HG03354 (cell line): Measurements from ENCODE around the gene L3MBTL4.

Experiments used
- ATAC-seq: cut with Tn5 transposase; IDR thresholded peaks from one replicate; pipeline ENCODE4 v1.9.1; 2021; ENCODE audit warnings: mild to moderate bottlenecking; ENCODE audit not compliant: unreplicated experiment, poor library complexity, severe bottlenecking

L3MBTL4 gene

GRCh38 chr18:6018671-6019070, 396.0 kb downstream of the L3MBTL4 start:
- no peak for ATAC-seq

- no peak for ATAC-seq
Measured at GRCh38 chr18:6017171-6017570, 397.5 kb downstream of the L3MBTL4 start.

GRCh38 chr18:6015364-6015763, 399.3 kb downstream of the L3MBTL4 start:
- no peak for ATAC-seq

GRCh38 chr18:6013171-6013810, 401.4 kb downstream of the L3MBTL4 start:
- no peak for ATAC-seq

GRCh38 chr18:6010921-6011320, 403.8 kb downstream of the L3MBTL4 start:
- ATAC-seq: no peak

DNA sequence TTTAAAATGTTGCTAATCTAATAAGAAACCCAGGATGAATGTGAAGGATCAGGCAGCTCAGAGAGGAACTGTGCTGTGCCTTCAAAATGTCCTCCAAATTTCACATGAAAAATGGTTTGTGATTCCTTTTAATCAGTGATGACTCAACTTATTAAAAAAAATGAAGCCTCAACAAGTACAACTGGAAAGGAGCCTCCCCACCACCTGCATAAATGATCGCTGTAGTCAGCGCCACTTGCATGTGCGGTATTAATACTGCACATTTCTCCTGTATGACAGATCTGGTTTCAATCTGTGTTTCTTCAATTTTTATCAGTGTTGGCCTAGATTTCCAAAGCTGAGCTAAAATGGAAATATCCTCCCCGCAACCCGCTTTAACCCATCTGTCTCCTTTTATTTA, 404.4 kb downstream of the L3MBTL4 start:
- no peak for ATAC-seq

DNA sequence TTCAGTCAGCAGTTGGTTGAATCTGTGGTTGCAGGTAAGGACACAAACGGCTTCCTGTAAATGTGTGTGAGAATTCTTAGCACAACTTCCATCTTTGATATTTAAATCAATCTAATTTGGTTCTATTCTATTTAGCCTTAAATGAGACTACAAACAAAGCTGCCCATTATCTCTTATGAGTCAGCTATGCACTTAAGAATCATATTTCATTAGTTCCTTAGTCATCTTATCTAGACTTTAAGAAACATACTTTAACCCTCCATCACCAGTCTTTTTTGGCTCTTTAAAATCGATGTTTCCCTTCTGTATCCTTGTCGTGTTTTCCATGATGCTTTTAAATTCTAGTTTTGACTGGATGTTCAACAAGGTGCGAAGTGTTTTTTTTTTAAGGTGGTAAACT, 405.0 kb downstream of the L3MBTL4 start:
- no peak for ATAC-seq

DNA sequence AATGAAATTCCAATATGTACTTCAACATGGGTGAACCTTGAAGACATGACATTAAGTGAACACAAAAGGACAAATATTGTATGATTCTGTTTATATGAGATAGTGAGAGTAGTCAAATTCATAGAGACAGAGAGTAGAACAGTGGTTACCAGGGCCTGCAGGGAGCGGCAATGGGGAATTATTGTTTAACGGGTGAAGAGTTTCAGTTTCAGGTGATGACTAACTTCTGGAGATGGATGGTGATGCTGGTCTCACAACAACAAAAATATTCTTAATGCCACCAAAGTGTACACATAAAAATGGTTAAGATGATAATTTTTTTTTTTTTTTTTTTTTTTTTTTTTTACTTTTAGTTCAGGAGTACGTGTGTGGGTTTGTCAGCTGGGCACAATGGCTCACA, 410.0 kb downstream of the L3MBTL4 start:
- ATAC-seq: peak; percentile 99

DNA sequence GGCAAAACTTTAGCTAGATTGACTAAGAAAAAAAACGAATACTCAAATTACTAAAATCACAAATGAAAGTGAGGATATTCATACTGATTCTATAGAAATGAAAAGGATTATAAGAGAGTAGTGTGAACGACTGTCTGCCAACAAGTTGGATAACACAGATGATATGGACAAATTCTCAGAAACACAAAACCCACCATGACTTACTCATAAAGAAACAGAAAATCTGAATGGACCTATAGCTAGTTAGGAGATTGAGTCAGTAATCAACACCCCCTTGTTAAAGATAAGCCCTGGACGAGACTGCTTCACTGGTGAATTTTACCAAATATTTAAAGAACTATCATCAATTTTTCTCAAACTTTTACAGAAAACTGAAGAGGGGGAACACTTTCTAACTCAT, 410.6 kb downstream of the L3MBTL4 start:
- ATAC-seq: peak; percentile 83

GRCh38 chr18:6001867-6002266, 412.8 kb downstream of the L3MBTL4 start:
- ATAC-seq: no peak

DNA sequence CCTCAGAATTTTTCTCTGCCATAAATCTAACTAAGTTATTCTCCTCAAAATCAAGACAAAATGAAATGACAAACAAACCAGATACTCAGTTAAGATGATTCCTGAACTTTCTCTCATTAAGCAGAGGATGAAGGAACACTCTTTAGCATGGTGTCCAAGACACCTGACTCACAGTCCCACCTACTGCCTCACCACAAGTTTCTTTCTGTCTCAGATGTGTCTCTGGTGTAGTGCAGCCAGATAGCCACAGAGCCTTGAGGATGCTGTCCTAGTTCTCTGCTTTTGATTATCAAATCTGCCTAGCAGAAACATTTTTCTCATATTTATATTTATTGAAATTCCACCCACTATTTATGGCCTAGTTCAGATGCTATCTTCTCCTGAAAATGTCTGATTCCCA, 415.8 kb downstream of the L3MBTL4 start:
- peak; percentile 89 for ATAC-seq

DNA sequence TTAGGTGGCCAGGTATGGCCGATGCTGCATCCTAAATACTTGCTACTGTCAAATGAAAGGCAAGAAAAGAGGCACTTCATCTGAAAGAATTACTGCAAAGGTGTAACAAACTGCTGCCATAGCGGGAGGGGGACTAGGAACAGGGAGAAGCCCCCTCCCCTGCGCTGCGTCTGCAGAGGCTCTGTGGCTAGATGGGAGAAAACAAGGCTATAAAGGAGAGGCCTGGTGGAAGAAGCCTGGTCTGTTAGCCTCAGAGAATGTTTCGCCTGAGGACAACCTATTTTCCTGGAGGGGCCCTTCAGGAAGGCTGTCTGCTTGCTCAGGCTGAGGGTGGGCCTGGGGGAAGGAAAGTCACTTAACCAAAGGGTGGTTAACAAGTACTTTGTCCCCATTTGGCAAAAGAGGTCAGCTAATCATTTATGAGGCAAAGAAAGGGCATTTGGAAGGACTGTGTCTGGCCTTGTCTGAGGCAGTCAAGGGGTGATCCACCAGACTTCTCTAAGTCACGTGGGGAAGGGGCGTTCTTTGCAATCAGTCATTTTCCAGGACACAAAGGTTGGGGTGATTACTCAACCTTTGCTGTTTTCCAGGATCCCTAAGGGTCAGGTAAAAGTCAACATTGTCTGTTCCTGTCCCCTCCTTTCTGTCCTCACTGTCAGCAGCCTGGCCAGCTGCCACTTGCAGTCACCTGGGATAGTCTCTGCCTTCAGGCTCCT, 416.4 kb downstream of the L3MBTL4 start:
- peak; percentile 20 for ATAC-seq

DNA sequence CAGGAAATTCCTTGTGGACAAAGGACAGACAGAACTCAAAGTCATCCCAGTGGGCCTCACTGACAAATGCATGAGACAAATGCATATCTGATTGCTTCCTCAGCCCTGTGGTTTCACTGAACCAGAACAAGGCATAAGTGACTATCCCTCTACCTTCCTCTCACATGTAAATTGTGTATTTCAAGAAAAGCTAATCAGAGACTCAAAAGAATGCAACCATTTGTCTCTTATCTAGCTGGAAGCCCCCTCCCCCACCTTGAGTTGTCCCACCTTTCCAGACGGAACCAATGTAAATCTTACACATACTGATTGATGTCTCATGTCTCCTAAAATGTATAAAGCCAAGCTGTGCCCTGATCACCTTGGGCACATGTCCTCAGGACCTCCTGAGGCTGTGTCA, 417.4 kb downstream of the L3MBTL4 start:
- no peak for ATAC-seq

DNA sequence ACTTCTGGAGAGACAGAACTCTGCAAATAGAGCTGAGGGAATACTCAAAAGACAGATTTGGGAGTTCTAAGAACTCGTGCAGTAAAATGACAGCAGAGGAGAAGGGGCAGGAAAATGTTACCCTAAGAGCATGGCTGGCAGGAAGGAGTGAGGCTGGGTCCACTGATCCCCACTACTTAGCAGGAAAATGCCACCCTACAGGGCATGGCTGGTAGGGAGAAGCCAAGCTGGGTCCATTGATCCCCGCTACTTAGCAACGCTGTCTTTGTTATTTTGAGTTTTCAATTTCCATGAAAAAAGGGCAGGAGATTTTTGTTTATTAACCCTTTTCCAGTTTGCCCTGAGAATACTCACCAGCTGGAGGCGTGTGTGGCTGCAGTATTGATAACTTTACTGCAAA, 419.1 kb downstream of the L3MBTL4 start:
- ATAC-seq: no peak

GRCh38 chr18:5993938-5994337, 420.8 kb downstream of the L3MBTL4 start:
- ATAC-seq: no peak

DNA sequence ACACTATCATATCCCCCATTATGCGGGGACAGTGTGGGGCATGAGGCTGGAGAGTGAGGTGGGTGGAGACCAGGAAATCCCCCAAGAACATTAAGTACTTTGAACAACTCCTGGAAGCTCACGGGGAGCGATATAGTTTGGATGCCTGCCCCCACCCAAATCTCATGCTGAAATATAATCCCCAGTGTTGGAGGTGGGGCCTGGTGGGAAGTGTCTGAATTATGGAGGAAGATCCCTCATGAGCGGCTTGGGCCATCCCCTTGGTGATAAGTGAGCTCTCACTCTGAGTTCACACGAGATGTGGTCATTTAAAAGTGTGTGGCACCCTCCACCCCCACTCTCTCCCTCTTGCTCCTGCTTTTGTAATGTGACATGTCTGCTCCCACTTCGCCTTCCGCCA, 422.3 kb downstream of the L3MBTL4 start:
- no peak for ATAC-seq

- no peak for ATAC-seq
Measured at GRCh38 chr18:5987249-5987648, 427.5 kb downstream of the L3MBTL4 start.

DNA sequence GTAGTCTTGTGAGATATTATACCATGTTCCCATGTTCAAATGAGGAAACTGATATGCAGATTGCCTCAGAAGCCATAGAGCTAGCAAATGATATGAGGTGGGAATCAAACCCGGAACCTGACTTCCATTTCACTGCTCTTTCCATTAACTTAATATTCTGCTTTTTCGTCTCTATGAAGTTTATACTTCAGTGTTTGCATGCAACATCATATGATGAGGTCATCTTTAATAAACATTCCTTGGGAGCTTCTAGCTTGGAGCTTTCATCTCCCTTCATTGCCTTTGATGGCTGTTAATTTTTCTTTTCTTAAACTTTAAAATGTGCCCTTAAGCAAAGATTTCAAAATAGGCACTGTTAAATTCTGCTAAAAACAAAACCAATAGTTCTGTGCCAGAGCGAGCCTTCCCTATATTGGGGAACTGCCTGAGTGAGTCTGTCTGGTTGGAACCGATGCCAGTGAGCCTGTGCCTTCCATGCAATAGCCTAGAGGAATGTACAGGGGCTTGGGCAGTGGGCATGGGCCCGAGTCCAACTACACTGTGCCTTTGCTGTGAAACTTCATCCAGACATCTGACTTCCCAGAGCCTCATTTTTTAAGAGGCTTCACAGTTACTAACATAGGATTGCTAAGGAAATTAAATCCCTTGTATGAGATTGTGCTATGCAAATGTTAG, 428.3 kb downstream of the L3MBTL4 start:
- no peak for ATAC-seq

DNA sequence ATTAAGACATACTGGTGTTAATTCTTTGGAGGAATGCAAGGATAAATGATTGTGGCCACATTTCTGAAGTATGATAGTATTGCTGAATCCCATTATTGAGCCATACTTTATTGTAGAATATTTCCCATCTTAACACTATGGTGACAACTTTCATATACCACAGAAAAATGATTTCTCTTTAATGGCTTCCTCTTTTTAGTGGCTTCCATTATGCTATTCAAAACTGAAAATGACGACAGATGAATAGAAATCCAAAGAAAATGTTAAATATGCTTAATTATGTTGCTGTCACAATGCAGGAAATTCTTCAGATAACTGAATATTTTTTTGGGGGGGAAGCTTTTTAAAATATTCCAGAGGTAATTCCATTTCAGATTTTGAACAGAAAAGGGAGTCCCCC, 430.5 kb downstream of the L3MBTL4 start:
- ATAC-seq: no peak

DNA sequence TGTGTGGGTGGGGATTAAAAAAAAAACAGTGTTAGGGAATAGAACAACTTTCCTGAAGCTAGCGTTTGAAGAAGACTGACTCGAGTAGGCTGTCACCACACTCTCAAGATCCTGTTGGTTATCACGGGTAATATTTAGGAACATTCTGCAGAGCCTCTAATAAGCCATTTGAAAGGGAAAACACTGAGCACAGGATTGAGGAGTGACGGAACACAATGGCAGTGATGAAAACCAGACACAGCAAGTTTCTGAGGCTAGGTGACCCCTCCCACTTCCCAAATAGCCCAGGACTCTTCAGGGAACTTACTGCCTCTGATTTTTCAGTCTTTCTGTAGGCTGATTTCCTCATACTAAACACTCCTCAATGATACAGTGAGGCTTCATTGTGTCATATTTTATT, 431.2 kb downstream of the L3MBTL4 start:
- no peak for ATAC-seq

DNA sequence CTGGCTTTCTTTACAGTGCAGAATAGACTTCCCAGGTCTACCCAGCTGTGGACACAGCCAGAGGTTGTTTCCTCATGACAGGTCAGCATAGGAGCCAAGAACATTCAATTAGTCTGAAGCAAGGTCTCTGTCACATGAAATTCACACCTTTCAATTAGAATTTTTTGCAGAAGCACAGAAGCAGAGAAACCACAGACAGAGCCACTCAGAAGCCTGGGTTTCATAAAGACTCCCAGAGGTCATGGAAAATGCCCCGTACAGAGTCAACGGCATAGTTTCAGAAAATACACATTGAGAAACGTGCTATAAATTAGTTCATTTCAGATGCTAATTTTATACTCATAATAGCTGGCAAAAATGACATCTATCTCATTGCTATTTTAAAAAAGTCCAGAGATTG, 432.4 kb downstream of the L3MBTL4 start:
- no peak for ATAC-seq
